Subcutaneous preadipocyte (primary cell): ENCODE results near the gene SMIM31. TPM values are rescaled to one million over a fixed set of nuclear protein-coding genes. Genes with fewer than 3 reads are reported as not detected.

Source experiments
- small RNA-seq: library from RNA; depleted of rRNA; stranded (forward); fragments of <200 nt; gene quantifications from one replicate; pipeline ENCODE3, GENCODE V24; 2012
- total RNA-seq: library from RNA; depleted of rRNA; stranded (reverse); fragments of >200 nt; gene quantifications from 2 replicates; pipeline ENCODE4 v1.2.3, GENCODE V29; 2012

SMIM31 gene
- total RNA-seq: not detected in 2 replicates

GRCh38 chr4:164753873-164754488, at the start of gene SMIM31:
Gene SMIM31 (plus strand): TSS chr4:164754131. CDS start chr4:164770444, 16,313 bp downstream.

Small RNA genes lying within 50 kb of the gene (small RNA-seq; reads per million reads assigned to genes)
- 0.19 reads per million for gene RNU6-668P

Other genes starting within 250 kb of the SMIM31 start
- gene APELA, start 123.0 kb downstream of the SMIM31 start, total RNA-seq: not detected in 2 replicates
- 1.2 and 1.8 TPM in 2 replicates for gene TRIM61, start 223.5 kb downstream of the SMIM31 start, total RNA-seq